AG10803 (cell line): Measurements from ENCODE around the gene GNG14.
"Not testable (repeated sequence)": the region's sequence is repeated elsewhere in the genome, so short reads cannot be mapped to it uniquely, and the experiment has no call there.

ENCODE experiments used
- DNase-seq: peaks from one replicate; pipeline ENCODE4 v3.0.0; 2010; ENCODE audit warnings: low read depth
- H3K4me3 ChIP-seq: 2 replicates; pipeline ENCODE4 v1.5.1; 2011; ENCODE audit warnings: mild to moderate bottlenecking, low read length, control low read depth
- TF ChIP-seq, protein P1 (sequence below): conservative IDR thresholded peaks from 2 replicates; pipeline ENCODE4 v1.5.1; 2011; ENCODE audit warnings: mild to moderate bottlenecking, low read length, control low read depth, inconsistent platforms

Gene GNG14

DNA sequence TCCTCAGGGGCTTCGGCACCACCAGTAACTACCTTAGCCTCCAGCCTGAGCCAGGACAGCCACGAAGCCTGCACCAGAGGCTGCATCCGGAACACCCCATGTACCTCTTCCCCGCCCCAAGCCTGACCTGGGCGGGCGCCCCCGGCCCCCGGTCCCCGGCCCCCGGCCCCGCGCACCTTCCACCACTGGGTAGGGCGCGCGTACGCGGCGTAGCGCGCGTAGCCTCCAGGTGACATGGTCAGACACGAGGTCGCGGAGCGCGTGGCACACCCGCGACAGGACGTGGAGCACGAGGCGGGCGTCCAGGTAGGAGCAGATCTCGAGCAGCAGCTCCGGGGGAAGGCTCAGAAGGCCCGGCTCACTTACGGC, 8.2 kb downstream of the GNG14 start:
- DNase-seq = no peak
- H3K4me3 ChIP-seq = peak overlapping the region; percentile 95
- TF ChIP-seq, protein P1, sequence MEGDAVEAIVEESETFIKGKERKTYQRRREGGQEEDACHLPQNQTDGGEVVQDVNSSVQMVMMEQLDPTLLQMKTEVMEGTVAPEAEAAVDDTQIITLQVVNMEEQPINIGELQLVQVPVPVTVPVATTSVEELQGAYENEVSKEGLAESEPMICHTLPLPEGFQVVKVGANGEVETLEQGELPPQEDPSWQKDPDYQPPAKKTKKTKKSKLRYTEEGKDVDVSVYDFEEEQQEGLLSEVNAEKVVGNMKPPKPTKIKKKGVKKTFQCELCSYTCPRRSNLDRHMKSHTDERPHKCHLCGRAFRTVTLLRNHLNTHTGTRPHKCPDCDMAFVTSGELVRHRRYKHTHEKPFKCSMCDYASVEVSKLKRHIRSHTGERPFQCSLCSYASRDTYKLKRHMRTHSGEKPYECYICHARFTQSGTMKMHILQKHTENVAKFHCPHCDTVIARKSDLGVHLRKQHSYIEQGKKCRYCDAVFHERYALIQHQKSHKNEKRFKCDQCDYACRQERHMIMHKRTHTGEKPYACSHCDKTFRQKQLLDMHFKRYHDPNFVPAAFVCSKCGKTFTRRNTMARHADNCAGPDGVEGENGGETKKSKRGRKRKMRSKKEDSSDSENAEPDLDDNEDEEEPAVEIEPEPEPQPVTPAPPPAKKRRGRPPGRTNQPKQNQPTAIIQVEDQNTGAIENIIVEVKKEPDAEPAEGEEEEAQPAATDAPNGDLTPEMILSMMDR = no peak

DNA sequence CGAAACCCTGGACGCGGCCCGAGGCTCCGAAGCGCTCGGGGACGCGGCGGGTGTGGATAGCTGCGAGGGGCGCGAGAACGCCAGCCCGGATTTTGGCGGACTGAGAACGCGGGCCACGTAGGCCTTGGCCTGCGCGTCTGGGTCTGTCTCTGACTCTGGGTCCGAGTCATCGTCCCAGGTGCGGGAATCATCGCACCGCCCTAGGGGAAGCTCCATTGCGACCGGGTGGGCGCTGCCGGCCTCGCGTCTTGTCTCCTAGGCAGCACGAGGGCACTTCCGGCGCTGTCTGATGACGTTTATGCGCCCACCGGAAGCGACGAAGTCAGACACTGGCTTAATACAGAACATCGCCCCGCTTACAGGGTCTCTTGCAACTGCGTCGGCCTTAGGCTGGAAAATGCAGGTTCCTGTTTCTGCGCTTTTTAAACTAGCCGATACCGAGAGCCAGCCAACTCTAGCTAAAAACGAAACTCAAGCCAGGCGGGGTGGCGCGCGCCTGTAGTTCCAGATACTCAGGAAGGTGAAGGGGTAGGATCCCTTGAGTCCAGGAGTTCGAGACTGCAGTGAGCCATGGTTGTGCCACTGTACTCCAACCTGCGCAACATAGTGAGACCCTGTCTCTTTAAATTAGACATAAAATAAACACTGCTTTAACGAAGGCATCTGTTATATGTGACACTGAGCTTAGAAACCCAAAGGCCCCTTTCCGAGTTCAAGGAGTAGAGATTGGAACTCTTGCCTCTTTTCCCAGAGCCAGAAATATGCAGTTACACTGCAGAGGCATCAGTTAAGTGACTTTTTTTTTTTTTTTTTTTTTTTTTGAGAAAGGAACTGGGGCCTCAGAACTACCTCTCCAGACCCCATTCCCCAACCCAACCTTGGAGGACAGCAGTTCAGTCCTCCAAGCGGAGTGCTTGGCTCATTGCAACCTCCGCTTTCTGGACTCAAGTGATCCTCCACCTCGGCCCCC, 8.9 kb downstream of the GNG14 start, which contains the start of gene FBXW9:
Gene FBXW9 (minus strand): TSS at position 266 of the 970 bp plus-strand sequence. CDS start 50 bp downstream, at position 216.
- TF ChIP-seq, protein P1 = no peak
- H3K4me3 ChIP-seq = peak within 1 kb of the TSS; percentile 95
- DNase-seq = peak; percentile 95

DNA sequence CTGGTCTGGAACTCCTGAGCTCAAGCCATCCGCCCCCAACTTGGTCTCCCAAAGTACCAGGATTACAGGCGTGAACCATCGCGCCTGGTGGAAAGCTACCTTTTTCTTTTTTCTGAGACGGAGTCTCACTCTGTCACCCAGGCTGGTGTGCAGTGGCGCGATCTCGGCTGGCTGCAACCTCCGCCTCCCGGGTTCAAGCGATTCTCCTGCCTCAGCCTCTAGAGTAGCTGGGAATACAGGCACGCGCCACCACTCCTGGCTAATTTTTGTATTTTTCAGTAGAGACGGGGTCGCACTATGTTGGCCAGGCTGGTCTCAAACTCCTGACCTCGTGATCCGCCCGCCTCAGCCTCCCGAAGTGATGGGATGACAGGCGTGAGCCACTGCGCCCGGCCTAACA, 9.6 kb downstream of the GNG14 start:
- H3K4me3 ChIP-seq, DNase-seq: not testable (repeated sequence)

DNA sequence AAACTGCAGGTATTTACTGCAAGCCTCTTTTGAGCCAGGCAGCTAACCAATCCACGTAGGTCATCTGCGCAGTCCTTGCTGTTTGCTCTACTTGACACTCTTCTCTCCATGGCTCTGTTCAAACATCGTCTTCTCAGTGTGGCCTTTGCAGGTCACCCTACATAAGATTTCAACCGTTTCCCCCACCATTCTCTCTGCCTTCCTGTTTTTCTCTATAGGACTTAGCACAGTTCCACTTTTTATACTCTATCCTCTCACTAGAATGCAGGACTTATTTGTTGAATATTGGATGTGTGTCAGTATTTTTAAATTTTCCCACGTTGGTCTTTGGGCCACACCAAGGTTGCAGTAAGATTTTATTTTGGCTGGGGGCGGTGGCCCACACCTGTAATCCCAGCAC, 10.3 kb downstream of the GNG14 start:
- H3K4me3 ChIP-seq = no peak overlapping the region
- DNase-seq = no peak

DNA sequence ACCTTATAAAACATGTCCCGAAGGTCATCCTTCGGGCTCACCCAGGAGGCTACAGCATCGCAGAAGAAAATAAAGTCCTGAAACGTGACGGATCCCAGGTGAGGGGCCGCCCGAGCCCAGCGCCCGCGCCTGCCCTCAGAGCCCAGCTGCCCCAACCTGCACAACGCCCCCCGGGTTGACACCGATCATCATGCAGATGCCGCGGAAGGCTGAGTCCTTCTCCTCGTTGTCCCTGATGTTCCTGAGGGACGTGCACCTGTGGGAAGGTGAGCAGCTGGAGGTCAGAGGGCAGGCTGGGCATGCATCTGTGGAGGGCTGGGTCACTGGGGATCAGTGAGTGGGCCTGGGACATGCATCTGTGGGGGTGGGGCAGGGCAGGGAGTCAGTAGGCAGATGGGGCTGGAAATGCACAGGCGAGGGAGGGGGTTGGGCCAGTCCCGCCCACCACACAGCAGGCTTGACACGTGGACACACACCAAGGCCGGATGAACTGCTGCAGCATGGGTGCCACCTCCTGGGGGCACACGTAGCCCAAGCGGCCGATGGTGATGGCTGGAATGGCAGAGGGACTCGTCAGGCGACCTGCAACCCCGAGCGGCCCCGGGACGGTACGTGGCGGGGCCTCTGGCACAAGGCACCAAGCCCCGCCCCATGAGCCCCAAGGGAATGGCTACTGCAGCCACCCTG, 13.9 kb downstream of the GNG14 start:
- TF ChIP-seq, protein P1 = no peak
- H3K4me3 ChIP-seq = no peak overlapping the region
- no peak for DNase-seq

More for the DNA sequence above, 10.3 kb downstream of the GNG14 start:
- TF ChIP-seq, protein P1 = no peak

DNA sequence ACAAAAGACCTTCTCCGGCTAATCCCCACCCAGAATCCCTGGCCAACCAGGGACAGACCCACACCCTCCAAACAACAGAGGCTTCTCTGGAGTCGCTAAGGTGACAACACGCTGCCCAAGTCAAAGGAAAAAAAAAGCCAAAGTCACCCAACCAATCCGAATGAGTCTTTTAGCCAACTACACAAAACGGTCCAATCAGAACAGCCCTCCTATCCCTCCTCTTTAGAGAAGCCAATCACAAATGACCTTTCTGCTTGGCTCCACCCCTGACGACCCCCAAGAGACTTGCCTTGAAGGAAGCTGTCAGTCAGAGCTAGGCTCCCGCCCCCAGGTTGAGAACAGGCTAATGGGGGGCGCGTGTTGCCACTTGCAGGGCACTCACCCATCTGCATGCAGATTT, 15.2 kb downstream of the GNG14 start:
- peak; percentile 27 for DNase-seq
- TF ChIP-seq, protein P1 = no peak
- H3K4me3 ChIP-seq = no peak overlapping the region

DNA sequence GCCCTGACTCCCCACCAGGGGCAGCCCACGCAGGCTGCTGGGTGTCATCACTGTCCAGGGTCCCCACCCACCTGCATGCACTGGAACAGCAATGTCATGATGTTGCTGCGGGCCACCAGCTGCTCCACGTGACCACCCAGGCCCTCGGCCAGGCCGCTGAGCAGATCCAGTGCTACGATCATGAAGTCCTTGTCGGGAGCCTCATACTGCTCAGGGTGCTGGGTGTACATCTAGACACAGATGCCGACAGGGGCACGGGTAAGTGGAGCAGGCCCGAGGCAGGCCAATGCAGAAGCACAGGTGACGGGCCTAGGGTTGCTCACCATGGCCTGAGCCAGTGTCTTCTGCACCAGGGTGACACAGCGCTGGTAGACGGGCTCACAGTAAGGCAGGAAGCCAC, 17.4 kb downstream of the GNG14 start:
- H3K4me3 ChIP-seq = no peak overlapping the region
- no peak for DNase-seq
- TF ChIP-seq, protein P1 = no peak
